Measurements from ENCODE around the gene WDR33. TPM values are rescaled to one million over a fixed set of nuclear protein-coding genes. Genes with fewer than 3 reads are reported as not detected.
A peak's percentile ranks its signal among the peaks of the same experiment; 100 is the strongest.
"Not testable (repeated sequence)": the region's sequence is repeated elsewhere in the genome, so short reads cannot be mapped to it uniquely, and the experiment has no call there.

WDR33 gene
- total RNA-seq, 1 experiment from 2014 or later = 46.7 TPM

GRCh38 chr2:127770973-127771735 lies 39.8 kb downstream of the WDR33 start:
- CTCF ChIA-PET = interaction anchor here (0.6 to 0.7 kb wide), 3 partner anchors 27 to 89 kb away, joined by 3 read pairs; no protein-coding TSS in a partner anchor
- DNase-seq (ENCODE audit: unreplicated experiment) = peak; percentile 88
- Mint-ChIP-seq H3K4me3 (ENCODE audit: unreplicated experiment) (no peak overlapping the region), H3K27me3 (ENCODE audit: insufficient read depth, unreplicated experiment) (no peaks in the 10 kb centered on the region), H3K27ac (ENCODE audit: low read depth, unreplicated experiment) (peak overlapping the region; percentile 89), H3K9me3 (ENCODE audit: unreplicated experiment) (no peaks in the 10 kb centered on the region), H3K4me1 (ENCODE audit: insufficient read depth, unreplicated experiment) (peaks cover 18% of the 10 kb centered on the region), H3K36me3 (ENCODE audit: insufficient read depth, unreplicated experiment) (peaks cover 19% of the 10 kb centered on the region)
- POLR2A ChIA-PET = interaction anchor here (0.9 to 2.6 kb wide), 9 partner anchors 10 to 320 kb away, joined by 3 to 32 read pairs (median 4); partner anchors contain the start of genes SFT2D3 and WDR33
- TF ChIP-seq, protein P1, sequence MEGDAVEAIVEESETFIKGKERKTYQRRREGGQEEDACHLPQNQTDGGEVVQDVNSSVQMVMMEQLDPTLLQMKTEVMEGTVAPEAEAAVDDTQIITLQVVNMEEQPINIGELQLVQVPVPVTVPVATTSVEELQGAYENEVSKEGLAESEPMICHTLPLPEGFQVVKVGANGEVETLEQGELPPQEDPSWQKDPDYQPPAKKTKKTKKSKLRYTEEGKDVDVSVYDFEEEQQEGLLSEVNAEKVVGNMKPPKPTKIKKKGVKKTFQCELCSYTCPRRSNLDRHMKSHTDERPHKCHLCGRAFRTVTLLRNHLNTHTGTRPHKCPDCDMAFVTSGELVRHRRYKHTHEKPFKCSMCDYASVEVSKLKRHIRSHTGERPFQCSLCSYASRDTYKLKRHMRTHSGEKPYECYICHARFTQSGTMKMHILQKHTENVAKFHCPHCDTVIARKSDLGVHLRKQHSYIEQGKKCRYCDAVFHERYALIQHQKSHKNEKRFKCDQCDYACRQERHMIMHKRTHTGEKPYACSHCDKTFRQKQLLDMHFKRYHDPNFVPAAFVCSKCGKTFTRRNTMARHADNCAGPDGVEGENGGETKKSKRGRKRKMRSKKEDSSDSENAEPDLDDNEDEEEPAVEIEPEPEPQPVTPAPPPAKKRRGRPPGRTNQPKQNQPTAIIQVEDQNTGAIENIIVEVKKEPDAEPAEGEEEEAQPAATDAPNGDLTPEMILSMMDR (IDR thresholded peaks at IDR 0.05; ENCODE audit: unreplicated experiment) = no peak
- intact Hi-C loops (cut with micrococcal nuclease) = loop anchor here (1.0 to 5.0 kb wide), 3 partner anchors 39 to 86 kb away; partner anchors contain the start of genes POLR2D and SFT2D3
- TSS peak; percentile 81 for BruUV-seq (replicated peaks)

- DNase-seq (ENCODE audit: unreplicated experiment); H3K9me3 Mint-ChIP-seq (ENCODE audit: unreplicated experiment); BruUV-seq (replicated peaks); H3K27me3 Mint-ChIP-seq (ENCODE audit: insufficient read depth, unreplicated experiment); H3K4me3 Mint-ChIP-seq (ENCODE audit: unreplicated experiment): not testable (repeated sequence)
- Mint-ChIP-seq H3K36me3 (ENCODE audit: insufficient read depth, unreplicated experiment) (peaks cover 21% of the 10 kb centered on the region), H3K4me1 (ENCODE audit: insufficient read depth, unreplicated experiment) (peaks cover 18% of the 10 kb centered on the region), H3K27ac (ENCODE audit: low read depth, unreplicated experiment) (peak overlapping the region; percentile 89)
- ChIA-PET CTCF (interaction anchor here (0.6 to 0.7 kb wide), 3 partner anchors 28 to 90 kb away, joined by 3 read pairs; no protein-coding TSS in a partner anchor), POLR2A (interaction anchor here (0.9 to 2.6 kb wide), 2 partner anchors 39 to 44 kb away, joined by 3 to 32 read pairs; partner anchors contain the start of gene WDR33)
- intact Hi-C loops (cut with micrococcal nuclease) = loop anchor here (5.0 kb wide), 1 partner anchor 87 kb away; the partner anchor contains the start of gene POLR2D
Measured at GRCh38 chr2:127770534-127770933, 40.4 kb downstream of the WDR33 start.

- no peak for DNase-seq (ENCODE audit: unreplicated experiment)
- peaks cover 18% of the 10 kb centered on the region for H3K4me1 Mint-ChIP-seq (ENCODE audit: insufficient read depth, unreplicated experiment)
- H3K27ac Mint-ChIP-seq (ENCODE audit: low read depth, unreplicated experiment) = peak overlapping the region; percentile 52
- H3K36me3 Mint-ChIP-seq (ENCODE audit: insufficient read depth, unreplicated experiment) = peaks cover 31% of the 10 kb centered on the region
- no peak overlapping the region for H3K4me3 Mint-ChIP-seq (ENCODE audit: unreplicated experiment)
- ChIA-PET CTCF (no interaction called here), POLR2A (interaction anchor here (1.4 kb wide), 1 partner anchor 22 kb away, joined by 4 read pairs; no protein-coding TSS in a partner anchor)
- TF ChIP-seq, protein P1 (IDR thresholded peaks at IDR 0.05; ENCODE audit: unreplicated experiment) = no peak
- no peaks in the 10 kb centered on the region for H3K9me3 Mint-ChIP-seq (ENCODE audit: unreplicated experiment)
- BruUV-seq (replicated peaks) = no TSS peak
- no peaks in the 10 kb centered on the region for H3K27me3 Mint-ChIP-seq (ENCODE audit: insufficient read depth, unreplicated experiment)
- intact Hi-C loops (cut with micrococcal nuclease) = no loop called here
Measured at GRCh38 chr2:127769587-127769986, 41.4 kb downstream of the WDR33 start.

DNA sequence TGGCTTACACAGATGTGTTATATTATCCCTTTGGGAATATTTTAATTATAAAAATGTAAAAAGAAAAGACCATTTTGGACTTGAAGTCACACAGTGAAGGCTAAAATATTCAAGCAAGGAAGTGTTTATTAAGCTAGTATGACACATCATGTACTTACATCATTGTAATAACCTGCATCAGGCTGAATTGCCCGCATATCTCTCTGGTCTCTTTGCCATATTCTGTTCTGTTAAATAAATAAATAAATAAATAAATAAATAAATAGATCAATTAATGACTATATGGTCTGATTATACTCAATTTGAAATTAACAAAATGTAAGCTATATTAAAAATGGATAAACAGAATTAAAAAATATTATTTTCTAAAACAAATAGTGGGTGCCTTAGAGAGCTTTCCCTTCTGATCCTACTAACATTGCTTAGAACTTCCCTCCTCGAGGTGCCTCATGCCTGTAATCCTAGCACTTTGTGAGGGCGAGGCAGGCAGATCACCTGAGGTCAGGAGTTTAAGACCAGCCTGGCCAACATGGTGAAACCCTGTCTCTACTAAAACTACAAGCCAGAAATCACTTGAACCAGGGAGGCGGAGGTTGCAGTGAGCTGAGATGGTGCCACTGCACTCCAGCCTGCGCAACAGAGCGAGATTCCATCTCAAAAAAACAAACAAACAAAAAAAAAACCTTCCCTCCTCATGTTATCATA lies 42.0 kb downstream of the WDR33 start:
- POLR2A ChIA-PET = interaction anchor here (0.7 to 2.5 kb wide), 5 partner anchors 10 to 361 kb away, joined by 3 to 6 read pairs (median 4); partner anchors contain the start of gene WDR33
- Mint-ChIP-seq H3K27me3 (ENCODE audit: insufficient read depth, unreplicated experiment) (no peaks in the 10 kb centered on the region), H3K27ac (ENCODE audit: low read depth, unreplicated experiment) (peak overlapping the region; percentile 52), H3K4me1 (ENCODE audit: insufficient read depth, unreplicated experiment) (peaks cover 18% of the 10 kb centered on the region), H3K4me3 (ENCODE audit: unreplicated experiment) (no peak overlapping the region), H3K36me3 (ENCODE audit: insufficient read depth, unreplicated experiment) (peaks cover 38% of the 10 kb centered on the region), H3K9me3 (ENCODE audit: unreplicated experiment) (no peaks in the 10 kb centered on the region)
- no TSS peak for BruUV-seq (replicated peaks)
- CTCF ChIA-PET = interaction anchor here (0.7 kb wide), 1 partner anchor 49 kb away, joined by 4 read pairs; no protein-coding TSS in a partner anchor
- TF ChIP-seq, protein P1 (IDR thresholded peaks at IDR 0.05; ENCODE audit: unreplicated experiment) = no peak
- intact Hi-C loops (cut with micrococcal nuclease) = no loop called here
- DNase-seq (ENCODE audit: unreplicated experiment) = no peak

All from MCF 10A (cell line).